DND-41 (cell line): ENCODE data around the gene KRT15.

Source experiments
- ATAC-seq: fragments of 200-7000 bp; cut with Tn5 transposase; 3 replicates; pipeline ENCODE4 v1.9.1; 2021; ENCODE audit warnings: low read depth; ENCODE audit not compliant: insufficient read depth
- DNase-seq: peaks from one replicate; pipeline ENCODE4 v3.0.0-alpha.2; 2020
- H2AFZ ChIP-seq: 2 replicates; pipeline ENCODE4 v1.6.0; 2012; ENCODE audit warnings: low read depth, low read length
- H3K27ac ChIP-seq: 2 replicates; pipeline ENCODE4 v1.5.1; 2012; ENCODE audit warnings: low read length, inconsistent platforms
- H3K27me3 ChIP-seq: fragments of 200-600 bp; sonication (generic); 2 replicates; pipeline ENCODE4 v1.6.0; 2012; ENCODE audit warnings: low read length, mild to moderate bottlenecking, inconsistent platforms; ENCODE audit not compliant: insufficient read depth, poor library complexity
- H3K36me3 ChIP-seq: 2 replicates; pipeline ENCODE4 v1.5.1; 2012; ENCODE audit warnings: low read length, inconsistent platforms; ENCODE audit not compliant: insufficient read depth
- H3K4me1 ChIP-seq: 2 replicates; pipeline ENCODE4 v1.5.1; 2012; ENCODE audit warnings: mild to moderate bottlenecking, low read length; ENCODE audit not compliant: insufficient read depth
- H3K4me2 ChIP-seq: 2 replicates; pipeline ENCODE4 v1.6.0; 2012; ENCODE audit warnings: mild to moderate bottlenecking, moderate library complexity, low read length, inconsistent platforms; ENCODE audit not compliant: insufficient read depth
- H3K4me3 ChIP-seq, 2 experiments: fragments of 200-600 bp in 1 of 2; shearing (Covaris generic) in 1 of 2; 2 replicates each; pipeline ENCODE4 v1.5.1; 2012 to 2016; ENCODE audit warnings: inconsistent platforms in 2 of 2, low read length in 2 of 2, mild to moderate bottlenecking in 2 of 2, low read depth in 1 of 2, moderate library complexity in 1 of 2
- H3K79me2 ChIP-seq: 2 replicates; pipeline ENCODE4 v1.6.0; 2012; ENCODE audit warnings: low read length, inconsistent platforms; ENCODE audit not compliant: insufficient read depth
- H3K9ac ChIP-seq: 2 replicates; pipeline ENCODE4 v1.6.0; 2012; ENCODE audit warnings: low read depth, mild to moderate bottlenecking, inconsistent platforms, low read length, moderate library complexity
- H3K9me3 ChIP-seq: 2 replicates; pipeline ENCODE4 v1.5.1; 2012; ENCODE audit warnings: low read length, moderate library complexity, mild to moderate bottlenecking, inconsistent platforms; ENCODE audit not compliant: insufficient read depth, severe bottlenecking
- H4K20me1 ChIP-seq: 2 replicates; pipeline ENCODE4 v1.6.0; 2012; ENCODE audit warnings: low read length; ENCODE audit not compliant: insufficient read depth
- CTCF ChIP-seq: IDR thresholded peaks from 2 replicates; pipeline ENCODE4 v1.5.1; 2012; ENCODE audit warnings: borderline replicate concordance, low read length, moderate library complexity, mild to moderate bottlenecking; ENCODE audit not compliant: poor library complexity, severe bottlenecking; ENCODE audit errors: extremely low read depth
- EZH2 ChIP-seq: IDR thresholded peaks from 3 replicates; pipeline ENCODE4 v1.6.1; 2012; ENCODE audit warnings: borderline replicate concordance, low read depth, mild to moderate bottlenecking, moderate library complexity, low read length, inconsistent platforms; ENCODE audit not compliant: severe bottlenecking

Gene KRT15

GRCh38 chr17:41505007-41505808, 13.5 kb downstream of the KRT15 start, which contains the start of gene KRT13:
KRT13 (minus strand) TSS chr17:41505612; CDS start chr17:41505550, 62 bp downstream.
- Histone ChIP-seq H3K4me3 (no peak within 1 kb of the TSS), H4K20me1 (no peaks in the 10 kb centered on the region), H3K4me2 (no peak within 1 kb of the TSS), H3K9ac (no peak within 1 kb of the TSS), H2AFZ (no peak within 1 kb of the TSS), H3K27me3 (peaks cover 24% of the 10 kb centered on the region), H3K9me3 (no peaks in the 10 kb centered on the region), H3K79me2 (no peaks in the 10 kb centered on the region), H3K4me1 (no peaks in the 10 kb centered on the region), H3K27ac (no peak within 1 kb of the TSS), H3K36me3 (no peaks in the 10 kb centered on the region)
- DNase-seq (no peak), ATAC-seq (no peak)
- TF ChIP-seq CTCF: no peak
- no peak for TF ChIP-seq EZH2

GRCh38 chr17:41504246-41504977, 14.3 kb downstream of the KRT15 start:
- peaks cover 19% of the 10 kb centered on the region for H3K27me3 ChIP-seq
- H3K4me1 ChIP-seq: no peaks in the 10 kb centered on the region
- H2AFZ ChIP-seq: no peak overlapping the region
- no peak overlapping the region for H3K4me3 ChIP-seq
- H3K9ac ChIP-seq: no peak overlapping the region
- DNase-seq: no peak
- no peaks in the 10 kb centered on the region for H3K9me3 ChIP-seq
- TF ChIP-seq EZH2 (no peak), CTCF (no peak)
- H3K36me3 ChIP-seq: no peaks in the 10 kb centered on the region
- no peaks in the 10 kb centered on the region for H4K20me1 ChIP-seq
- H3K4me2 ChIP-seq: no peak overlapping the region
- H3K79me2 ChIP-seq: no peaks in the 10 kb centered on the region
- no peak overlapping the region for H3K27ac ChIP-seq
- no peak for ATAC-seq

GRCh38 chr17:41503202-41503601, 15.5 kb downstream of the KRT15 start:
- Histone ChIP-seq H3K27me3 (peaks cover 18% of the 10 kb centered on the region), H3K9me3 (no peaks in the 10 kb centered on the region), H3K36me3 (no peaks in the 10 kb centered on the region), H3K4me3 (no peak overlapping the region), H4K20me1 (no peaks in the 10 kb centered on the region), H3K79me2 (no peaks in the 10 kb centered on the region), H3K4me2 (no peak overlapping the region), H3K27ac (no peak overlapping the region), H2AFZ (no peak overlapping the region), H3K9ac (no peak overlapping the region), H3K4me1 (no peaks in the 10 kb centered on the region)
- DNase-seq (no peak), ATAC-seq (no peak)
- TF ChIP-seq EZH2 (no peak), CTCF (no peak)
